Fibroblast of lung (primary cell): ENCODE results near the gene NECTIN4.

Source experiments
- CTCF ChIP-seq, 2 donors: IDR thresholded peaks in 1 of 2; conservative IDR thresholded peaks in 1 of 2; 1 replicate in 1 of 2; 2 replicates in 1 of 2; pipeline ENCODE4 v1.5.1; 2011 to 2012; ENCODE audit warnings: low read length in 2 of 2, control low read depth in 1 of 2, inconsistent platforms in 1 of 2, low read depth in 1 of 2, mild to moderate bottlenecking in 1 of 2
- EZH2 ChIP-seq: IDR thresholded peaks from 2 replicates; pipeline ENCODE4 v1.5.1; 2012; ENCODE audit warnings: low read length, control low read depth, mild to moderate bottlenecking; ENCODE audit errors: missing control alignments

- no peak for TF ChIP-seq CTCF (conservative IDR thresholded peaks at IDR 0.05 in 1 of 2, IDR thresholded peaks at IDR 0.05 in 1 of 2; ENCODE audit: low read depth in 1 of 2, low read length in 2 of 2)
- TF ChIP-seq EZH2 = no peak
Measured at GRCh38 chr1:161115132-161115711, 25.9 kb upstream of the NECTIN4 start.
